Endothelial cell of umbilical vein (primary cell): ENCODE results near the gene CSNK2B. TPM values are rescaled to one million over a fixed set of nuclear protein-coding genes. Genes with fewer than 3 reads are reported as not detected.

Experiments
- BruUV-seq: library from RNA; stranded (reverse); fragments of 400-500 nt; replicated peaks from 2 replicates; lab custom pipeline; 2021; lab: Mats Ljungman, UMichigan
- CTCF ChIA-PET: fragments of 300-600, 350-600 bp; sonication (Branson Sonifier 250); formaldehyde crosslinking; loops from one replicate; lab custom pipeline; 2021; ENCODE audit warnings: antibody characterized with exemption, inconsistent platforms; lab: Charles Lee
- POLR2A ChIA-PET: fragments of 300-600, 350-600 bp; sonication (Branson Sonifier 250); formaldehyde crosslinking; loops from one replicate; lab custom pipeline; 2021; ENCODE audit warnings: antibody characterized with exemption, inconsistent platforms; lab: Charles Lee
- DNase-seq: peaks from one replicate; pipeline ENCODE4 v3.0.0-alpha.2; 2011; ENCODE audit warnings: low read depth, low spot score
- FAIRE-seq: peaks from 2 replicates; lab custom pipeline; 2011; peaks lifted over from hg19 to GRCh38; lab: Jason Lieb, UNC
- H2AFZ ChIP-seq: 2 replicates; pipeline ENCODE4 v1.6.0; 2012; ENCODE audit warnings: low read depth, low read length, control low read depth, inconsistent platforms
- H3K27ac ChIP-seq: 2 replicates; pipeline ENCODE4 v1.5.1; 2011; ENCODE audit warnings: low read depth, mild to moderate bottlenecking, control low read depth, low read length, moderate library complexity; ENCODE audit not compliant: insufficient read depth
- H3K27me3 ChIP-seq, 2 experiments: 2 replicates each; pipeline versions ENCODE4 v1.6.0 to v1.6.1; 2011; ENCODE audit warnings: low read length in 2 of 2, mixed read lengths in 1 of 2; ENCODE audit not compliant: control insufficient read depth in 2 of 2, insufficient read depth in 2 of 2
- H3K36me3 ChIP-seq, 2 experiments: 2 replicates in 1 of 2; 3 replicates in 1 of 2; pipeline ENCODE4 v1.5.1; 2011; ENCODE audit warnings: low read length in 2 of 2, mild to moderate bottlenecking in 1 of 2, moderate library complexity in 1 of 2; ENCODE audit not compliant: control insufficient read depth in 2 of 2, insufficient read depth in 2 of 2; ENCODE audit errors: extremely low read depth in 1 of 2
- H3K4me1 ChIP-seq: 3 replicates; pipeline ENCODE4 v1.5.1; 2011; ENCODE audit warnings: mild to moderate bottlenecking, low read length; ENCODE audit not compliant: control insufficient read depth, insufficient read depth; ENCODE audit errors: extremely low read depth
- H3K4me2 ChIP-seq: 2 replicates; pipeline ENCODE4 v1.6.1; 2011; ENCODE audit warnings: low read length, control low read depth, mixed read lengths; ENCODE audit not compliant: insufficient read depth
- H3K4me3 ChIP-seq, 3 experiments: fragments of 200-600 bp in 1 of 3; sonication (generic), shearing (Covaris generic) in 1 of 3; replicated peaks in 1 of 3; 2 replicates each; pipeline ENCODE4 v1.5.1; 2011 to 2016; ENCODE audit warnings: control low read depth in 3 of 3, low read length in 3 of 3, mild to moderate bottlenecking in 2 of 3, inconsistent platforms in 1 of 3, low read depth in 1 of 3, moderate library complexity in 1 of 3; ENCODE audit not compliant: insufficient read depth in 1 of 3
- H3K79me2 ChIP-seq: 2 replicates; pipeline ENCODE4 v1.6.0; 2012; ENCODE audit warnings: low read length, inconsistent platforms; ENCODE audit not compliant: control insufficient read depth, insufficient read depth
- H3K9ac ChIP-seq: replicated peaks from 2 replicates; pipeline ENCODE3; 2011; ENCODE audit warnings: low read length, control low read depth; ENCODE audit not compliant: insufficient read depth; ENCODE audit errors: extremely low read depth
- H3K9me1 ChIP-seq: replicated peaks from 3 replicates; pipeline ENCODE4 v1.6.0; 2011; ENCODE audit warnings: mild to moderate bottlenecking, low read length; ENCODE audit not compliant: control insufficient read depth, insufficient read depth; ENCODE audit errors: extremely low read depth
- H3K9me3 ChIP-seq: replicated peaks from 2 replicates; pipeline ENCODE4 v1.5.1; 2012; ENCODE audit warnings: low read length, inconsistent platforms; ENCODE audit not compliant: control insufficient read depth, insufficient read depth
- H4K20me1 ChIP-seq: replicated peaks from 2 replicates; pipeline ENCODE3; 2011; ENCODE audit warnings: mild to moderate bottlenecking, low read length; ENCODE audit not compliant: control insufficient read depth, insufficient read depth; ENCODE audit errors: extremely low read depth
- CTCF ChIP-seq, 2 donors: IDR thresholded peaks; 1 replicate in 1 of 2; 2 replicates in 1 of 2; pipeline ENCODE4 v1.5.1; 2011; ENCODE audit warnings: low read length in 2 of 2, mild to moderate bottlenecking in 2 of 2, moderate library complexity in 2 of 2, control low read depth in 1 of 2, inconsistent platforms in 1 of 2, low read depth in 1 of 2; ENCODE audit not compliant: insufficient read depth in 1 of 2; ENCODE audit errors: extremely low read depth in 1 of 2
- EZH2 ChIP-seq: IDR thresholded peaks from 2 replicates; pipeline ENCODE4 v1.6.1; 2012; ENCODE audit warnings: borderline replicate concordance, low read depth, mild to moderate bottlenecking, moderate library complexity, low read length, inconsistent platforms; ENCODE audit not compliant: severe bottlenecking
- FOS ChIP-seq: IDR thresholded peaks from 2 replicates; pipeline ENCODE4 v1.6.1; 2011; ENCODE audit warnings: mild to moderate bottlenecking, low read length, moderate library complexity, borderline replicate concordance; ENCODE audit not compliant: insufficient read depth
- GATA2 ChIP-seq: IDR thresholded peaks from 2 replicates; pipeline ENCODE4 v1.7.0; 2011; ENCODE audit warnings: low read depth, mild to moderate bottlenecking, moderate library complexity, mixed read lengths, low read length; ENCODE audit not compliant: insufficient read length, insufficient read depth
- JUN ChIP-seq: IDR thresholded peaks from 2 replicates; pipeline ENCODE4 v1.6.1; 2011; ENCODE audit warnings: borderline replicate concordance, low read depth; ENCODE audit not compliant: insufficient read length, insufficient read depth
- MYC ChIP-seq: IDR thresholded peaks from one replicate; pipeline ENCODE4 v1.6.1; 2011; ENCODE audit warnings: mild to moderate bottlenecking, low read depth, low read length
- dilution Hi-C: fragments of 300-500 bp; cut with MboI; formaldehyde crosslinking; loops from one replicate; pipeline ENCODE4 v1.15.0; 2019; ENCODE audit warnings: low sequenced_read_pairs; ENCODE audit not compliant: extremely low pct_ligation_motif_present
- intact Hi-C: fragments of 100-400 bp; cut with micrococcal nuclease; formaldehyde crosslinking; loops from one replicate; pipeline ENCODE4 v1.10.0; 2022
- polyA plus RNA-seq, 4 experiments: library from polyadenylated mRNA; depleted of rRNA in 3 of 4; stranded (reverse) in 3 of 4; unstranded in 1 of 4; fragments of >200 nt; gene quantifications; 2 replicates each; pipeline versions ENCODE4 v1.2.1 to v1.2.3, GENCODE V29; 2011 to 2012; ENCODE audit warnings: missing spikeins in 1 of 4
- total RNA-seq: library from RNA; stranded (reverse); gene quantifications from 2 replicates; pipeline ENCODE4 v1.2.3, GENCODE V29; 2021

CSNK2B gene
- total and polyA plus RNA-seq, 2 donors (not counting 3 experiments of a cell fraction or from before 2014, with no cell fraction given), result 159 to 206 TPM

DNA sequence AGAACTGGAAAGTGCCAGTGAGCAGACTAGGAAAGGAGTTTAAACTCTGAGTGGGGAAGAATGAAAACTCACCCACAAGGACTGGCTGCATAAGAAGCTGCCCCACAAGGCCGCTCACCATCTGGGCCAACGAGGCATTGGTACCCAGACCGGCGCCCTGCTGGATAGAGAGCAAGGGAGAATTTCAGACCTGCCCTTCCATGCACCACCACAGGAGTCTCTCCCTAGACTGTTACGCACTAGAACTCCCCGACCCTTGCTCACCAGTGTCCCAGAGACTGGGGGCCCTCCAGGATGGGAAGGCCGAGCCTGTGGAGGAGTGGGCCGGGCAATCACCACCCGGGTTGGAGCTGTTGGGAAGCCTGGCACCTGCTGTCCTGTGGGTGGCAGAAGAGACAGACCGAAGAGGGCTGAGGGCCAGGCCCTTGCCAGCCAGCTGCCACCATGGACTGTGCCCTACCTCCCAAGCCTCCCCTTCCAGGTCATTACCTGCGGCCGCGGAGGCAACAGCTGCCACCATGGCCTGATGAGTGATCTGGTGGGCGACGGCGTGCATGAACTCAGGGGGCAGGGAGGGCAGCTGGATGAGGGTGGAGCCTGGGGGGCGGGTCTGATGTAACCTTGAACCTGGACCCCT is 21.9 kb upstream of the CSNK2B start:
- Histone ChIP-seq H2AFZ (no peak overlapping the region), H4K20me1 (no peaks in the 10 kb centered on the region), H3K4me3 (no peak overlapping the region), H3K27me3 (no peaks in the 10 kb centered on the region), H3K9me3 (no peaks in the 10 kb centered on the region), H3K36me3 (peaks cover 31 to 70% of the 10 kb centered on the region in 2 experiments), H3K9me1 (no peaks in the 10 kb centered on the region), H3K27ac (no peak overlapping the region), H3K4me1 (no peaks in the 10 kb centered on the region), H3K9ac (no peak overlapping the region), H3K4me2 (no peak overlapping the region), H3K79me2 (no peaks in the 10 kb centered on the region)
- no peak for FAIRE-seq
- no peak for TF ChIP-seq EZH2
- TF ChIP-seq GATA2, result no peak
- no peak for TF ChIP-seq JUN
- no peak for TF ChIP-seq FOS
- TF ChIP-seq MYC, result no peak
- no peak for TF ChIP-seq CTCF (IDR thresholded peaks at IDR 0.05; ENCODE audit: extremely low read depth in 1 of 2, insufficient read depth in 1 of 2, low read depth in 1 of 2, low read length in 2 of 2)
- BruUV-seq, result no TSS peak
- dilution Hi-C loops, result no loop called here
- ChIA-PET POLR2A (interaction anchor here (0.8 kb wide), 1 partner anchor 9 kb away, joined by 3 read pairs; no protein-coding TSS in a partner anchor), CTCF (interaction anchor here (0.9 to 1.0 kb wide), 2 partner anchors 93 to 126 kb away, joined by 3 to 4 read pairs; no protein-coding TSS in a partner anchor)
- intact Hi-C loops, result no loop called here
- no peak for DNase-seq
